GM12864 (cell line): Measurements from ENCODE around the gene INPP4A.

Source experiments
- DNase-seq: peaks from one replicate; pipeline ENCODE4 v3.0.0-alpha.2; 2011; ENCODE audit warnings: low read depth
- H3K4me3 ChIP-seq: 2 replicates; pipeline ENCODE4 v1.5.1; 2011; ENCODE audit warnings: mild to moderate bottlenecking, low read depth, low read length, control low read depth
- CTCF ChIP-seq: IDR thresholded peaks from 2 replicates; pipeline ENCODE4 v1.5.1; 2011; ENCODE audit warnings: low read depth, mild to moderate bottlenecking, moderate library complexity, low read length, control low read depth, inconsistent platforms; ENCODE audit errors: missing control alignments

Gene INPP4A

GRCh38 chr2:98545591-98545990 lies 100.9 kb downstream of the INPP4A start:
- no peak for TF ChIP-seq CTCF
- no peak overlapping the region for H3K4me3 ChIP-seq
- DNase-seq: no peak

- no peak for TF ChIP-seq CTCF
- H3K4me3 ChIP-seq: no peak overlapping the region
- DNase-seq: no peak
Observed at GRCh38 chr2:98546186-98546585, 101.5 kb downstream of the INPP4A start.

GRCh38 chr2:98547092-98547790 lies 102.6 kb downstream of the INPP4A start:
- no peak for TF ChIP-seq CTCF
- DNase-seq: no peak
- no peak overlapping the region for H3K4me3 ChIP-seq

- no peak for TF ChIP-seq CTCF
- peak; percentile 39 for DNase-seq
- no peak overlapping the region for H3K4me3 ChIP-seq
Observed at GRCh38 chr2:98548920-98549818, 104.5 kb downstream of the INPP4A start.

- TF ChIP-seq CTCF: no peak
- no peak overlapping the region for H3K4me3 ChIP-seq
- DNase-seq: no peak
Observed at GRCh38 chr2:98550165-98550564, 105.5 kb downstream of the INPP4A start.

GRCh38 chr2:98551316-98551715 lies 106.7 kb downstream of the INPP4A start:
- no peak overlapping the region for H3K4me3 ChIP-seq
- TF ChIP-seq CTCF: no peak
- no peak for DNase-seq
